ENCODE data around the gene MSRB3. TPM values are rescaled to one million over a fixed set of nuclear protein-coding genes. Genes with fewer than 3 reads are reported as not detected.
A peak's percentile ranks its signal among the peaks of the same experiment; 100 is the strongest.

Gene MSRB3
- total and polyA plus RNA-seq, 2 of the 4 experiments (the other 2 are of a cell fraction), result 31.7 to 35.7 TPM

GRCh38 chr12:65500091-65500900, 221.8 kb downstream of the MSRB3 start:
- Histone ChIP-seq H2BK5ac (ENCODE audit: low read depth, low read length, poor library complexity, severe bottlenecking) (no peak overlapping the region), H3K9me1 (ENCODE audit: insufficient read depth, low read length) (peaks cover 18% of the 10 kb centered on the region), H2AK5ac (ENCODE audit: low read depth, low read length) (peak overlapping the region; percentile 13; the same call in 1 of the 2 replicates), H3K27me3 (ENCODE audit: control insufficient read depth, insufficient read depth, low read length) (no peaks in the 10 kb centered on the region), H2BK15ac (ENCODE audit: low read depth, low read length) (peak overlapping the region; percentile 37; the same call in 1 of the 3 replicates), H3K23ac (ENCODE audit: low read depth, low read length) (peak overlapping the region; percentile 60; the same call in 1 of the 2 replicates), H3K4me2 (ENCODE audit: low read depth, low read length) (peak overlapping the region; percentile 50), H3K9me3 (ENCODE audit: control insufficient read depth, insufficient read depth, low read length) (no peaks in the 10 kb centered on the region), H3K9ac (ENCODE audit: low read depth, low read length) (peak overlapping the region; percentile 27; the same call in 1 of the 2 replicates), H2AK9ac (replicated peaks; ENCODE audit: low read depth, low read length, poor library complexity) (no peak overlapping the region), H3K14ac (replicated peaks; ENCODE audit: low read depth, low read length) (peak overlapping the region; percentile 57; the same call in 1 of the 2 replicates), H2BK20ac (ENCODE audit: low read depth, low read length) (peak overlapping the region; percentile 91), H3K4me3 (ENCODE audit: insufficient read depth, low read depth, low read length) (no peak overlapping the region), H4K91ac (ENCODE audit: insufficient read depth, low read depth, low read length) (peak overlapping the region; percentile 34), H4K20me1 (ENCODE audit: insufficient read depth, low read length) (no peaks in the 10 kb centered on the region), H4K8ac (ENCODE audit: low read depth in 2 of 2, low read length in 2 of 2) (peak overlapping the region; percentile 25 to 51; a peak in 3 of 4 replicates), H3K4ac (ENCODE audit: low read depth, low read length) (peak overlapping the region; percentile 65), H3K79me1 (ENCODE audit: low read depth in 1 of 2, low read length in 2 of 2) (peaks cover 0 to 6% of the 10 kb centered on the region in 2 experiments; a peak in 1 of 4 replicates), H3K18ac (ENCODE audit: low read depth, low read length) (peak overlapping the region; percentile 36), H3K56ac (ENCODE audit: extremely low read depth, insufficient read depth, low read length) (peak overlapping the region; percentile 23; the same call in 1 of the 2 replicates), H3K36me3 (ENCODE audit: control insufficient read depth, insufficient read depth, low read length) (no peaks in the 10 kb centered on the region), H3K27ac (ENCODE audit: insufficient read depth, low read length) (peak overlapping the region; percentile 23; the same call in 1 of the 2 replicates), H3K4me1 (ENCODE audit: control insufficient read depth, insufficient read depth, low read length) (peaks cover 19% of the 10 kb centered on the region), H2BK120ac (ENCODE audit: low read depth, low read length) (peak overlapping the region; percentile 91), H4K5ac (ENCODE audit: low read depth, low read length) (no peak overlapping the region), H2AFZ (replicated peaks; ENCODE audit: low read length, poor library complexity) (peak overlapping the region; percentile 53)
- dilution Hi-C loops (cut with HindIII; ENCODE audit: low sequenced_read_pairs, unreplicated experiment) (no loop called here), in situ Hi-C loops (cut with MboI; ENCODE audit: low sequenced_read_pairs) (no loop called here), intact Hi-C loops (cut with micrococcal nuclease) (no loop called here)
- no TSS peak for BruUV-seq (replicated peaks)
- no peak for TF ChIP-seq SMC3 (IDR thresholded peaks at IDR 0.05; ENCODE audit: low read depth, low read length)
- TF ChIP-seq BHLHE40 (IDR thresholded peaks at IDR 0.05; ENCODE audit: low read depth, low read length), result no peak; the same call in 1 of the 2 replicates
- no peak for TF ChIP-seq FOS (IDR thresholded peaks at IDR 0.05; ENCODE audit: low read depth, low read length)
- TF ChIP-seq MAFK (IDR thresholded peaks at IDR 0.05; ENCODE audit: low read depth, low read length), result no peak
- TF ChIP-seq RFX5 (IDR thresholded peaks at IDR 0.05; ENCODE audit: low read depth, low read length), result no peak
- no peak for TF ChIP-seq CEBPB (IDR thresholded peaks at IDR 0.05; ENCODE audit: low read depth, low read length)
- no peak for TF ChIP-seq POLR2A (IDR thresholded peaks at IDR 0.05; ENCODE audit: low read depth, low read length)
- no peak for TF ChIP-seq USF2 (IDR thresholded peaks at IDR 0.05; ENCODE audit: low read depth, low read length)
- TF ChIP-seq MAZ (IDR thresholded peaks at IDR 0.05; ENCODE audit: borderline replicate concordance, low read depth, low read length), result no peak
- no peak for TF ChIP-seq NFE2L2 (IDR thresholded peaks at IDR 0.05; ENCODE audit: low read depth, low read length)
- no peak for TF ChIP-seq RAD21 (IDR thresholded peaks at IDR 0.05; ENCODE audit: low read length)
- TF ChIP-seq CHD1 (IDR thresholded peaks at IDR 0.05; ENCODE audit: low read depth, low read length), result no peak
- no peak for TF ChIP-seq CTCF (conservative IDR thresholded peaks at IDR 0.05; ENCODE audit: low read depth, low read length)
- TF ChIP-seq ELK1 (IDR thresholded peaks at IDR 0.05; ENCODE audit: borderline replicate concordance, low read depth, low read length), result no peak
- POLR2A ChIA-PET (ENCODE audit: unreplicated experiment), result no interaction called here
- 0% methylated on average over 2 of the region's 7 CpGs; no CpG with 5 or more reads in 1 of the 2 experiments for WGBS, 2 experiments (ENCODE audit: extremely low coverage in 2 of 2, insufficient read length in 1 of 2)
- DNase-seq (peak; percentile 71), ATAC-seq (ENCODE audit: low read depth) (peak; percentile 41; the same call in 1 of the 2 replicates)
- CTCF ChIA-PET, result interaction anchor here (0.6 to 1.0 kb wide), 2 partner anchors 24 to 33 kb away, joined by 4 to 6 read pairs; no protein-coding TSS in a partner anchor

Data from IMR-90 (cell line).